KOPT-K1 (cell line): ENCODE results near the gene FKRP.
A peak's percentile ranks its signal among the peaks of the same experiment; 100 is the strongest.
"Not testable (repeated sequence)": the region's sequence is repeated elsewhere in the genome, so short reads cannot be mapped to it uniquely, and the experiment has no call there.

Experiments used
- H3K27ac ChIP-seq: fragments of 200-600 bp; sonication (generic); 2 replicates; pipeline ENCODE4 v1.5.1; 2016; ENCODE audit warnings: antibody characterized with exemption, mild to moderate bottlenecking, low read depth, low read length; ENCODE audit not compliant: poor library complexity, severe bottlenecking
- H3K36me3 ChIP-seq: fragments of 200-600 bp; sonication (generic); 2 replicates; pipeline ENCODE4 v1.5.1; 2017; ENCODE audit warnings: antibody characterized with exemption, mild to moderate bottlenecking, low read length, moderate library complexity; ENCODE audit not compliant: insufficient read depth
- H3K9me3 ChIP-seq: fragments of 200-600 bp; sonication (generic); 2 replicates; pipeline ENCODE4 v1.5.1; 2017; ENCODE audit warnings: antibody characterized with exemption, low read length, mild to moderate bottlenecking; ENCODE audit not compliant: insufficient read depth, poor library complexity, severe bottlenecking

FKRP gene, protein sequence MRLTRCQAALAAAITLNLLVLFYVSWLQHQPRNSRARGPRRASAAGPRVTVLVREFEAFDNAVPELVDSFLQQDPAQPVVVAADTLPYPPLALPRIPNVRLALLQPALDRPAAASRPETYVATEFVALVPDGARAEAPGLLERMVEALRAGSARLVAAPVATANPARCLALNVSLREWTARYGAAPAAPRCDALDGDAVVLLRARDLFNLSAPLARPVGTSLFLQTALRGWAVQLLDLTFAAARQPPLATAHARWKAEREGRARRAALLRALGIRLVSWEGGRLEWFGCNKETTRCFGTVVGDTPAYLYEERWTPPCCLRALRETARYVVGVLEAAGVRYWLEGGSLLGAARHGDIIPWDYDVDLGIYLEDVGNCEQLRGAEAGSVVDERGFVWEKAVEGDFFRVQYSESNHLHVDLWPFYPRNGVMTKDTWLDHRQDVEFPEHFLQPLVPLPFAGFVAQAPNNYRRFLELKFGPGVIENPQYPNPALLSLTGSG

GRCh38 chr19:46745521-46746280 lies at the start of gene FKRP:
Gene FKRP, plus strand, starts transcription at chr19:46746057. Its CDS starts 9,394 bp downstream, at chr19:46755451.
- H3K36me3 ChIP-seq: peaks cover 48% of the 10 kb centered on the region
- peak within 1 kb of the TSS; percentile 89 for H3K27ac ChIP-seq
- H3K9me3 ChIP-seq: no peaks in the 10 kb centered on the region

DNA sequence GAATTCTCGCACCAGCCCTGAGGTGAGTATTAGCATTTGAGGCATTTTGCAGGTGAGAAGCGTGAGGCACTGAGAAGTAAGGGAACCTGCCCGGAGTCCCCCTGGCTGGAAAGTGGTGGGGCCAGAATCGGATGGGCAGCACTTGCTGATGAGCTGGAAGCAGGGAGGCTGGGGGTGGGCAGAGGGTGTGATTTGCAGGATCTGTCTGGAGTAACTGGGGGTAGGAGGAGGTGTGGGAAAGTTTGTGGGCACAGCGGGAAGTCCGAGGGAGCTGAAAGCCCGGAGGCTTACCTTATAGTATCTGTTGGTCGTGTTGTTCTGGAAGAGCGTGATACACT lies 49.0 kb upstream of the FKRP start:
- Histone ChIP-seq H3K9me3 (no peaks in the 10 kb centered on the region), H3K36me3 (peaks cover 100% of the 10 kb centered on the region), H3K27ac (no peak overlapping the region)

GRCh38 chr19:46697204-46697960 lies 48.5 kb upstream of the FKRP start:
- Histone ChIP-seq H3K27ac (no peak overlapping the region), H3K9me3 (no peaks in the 10 kb centered on the region), H3K36me3 (peaks cover 100% of the 10 kb centered on the region)

DNA sequence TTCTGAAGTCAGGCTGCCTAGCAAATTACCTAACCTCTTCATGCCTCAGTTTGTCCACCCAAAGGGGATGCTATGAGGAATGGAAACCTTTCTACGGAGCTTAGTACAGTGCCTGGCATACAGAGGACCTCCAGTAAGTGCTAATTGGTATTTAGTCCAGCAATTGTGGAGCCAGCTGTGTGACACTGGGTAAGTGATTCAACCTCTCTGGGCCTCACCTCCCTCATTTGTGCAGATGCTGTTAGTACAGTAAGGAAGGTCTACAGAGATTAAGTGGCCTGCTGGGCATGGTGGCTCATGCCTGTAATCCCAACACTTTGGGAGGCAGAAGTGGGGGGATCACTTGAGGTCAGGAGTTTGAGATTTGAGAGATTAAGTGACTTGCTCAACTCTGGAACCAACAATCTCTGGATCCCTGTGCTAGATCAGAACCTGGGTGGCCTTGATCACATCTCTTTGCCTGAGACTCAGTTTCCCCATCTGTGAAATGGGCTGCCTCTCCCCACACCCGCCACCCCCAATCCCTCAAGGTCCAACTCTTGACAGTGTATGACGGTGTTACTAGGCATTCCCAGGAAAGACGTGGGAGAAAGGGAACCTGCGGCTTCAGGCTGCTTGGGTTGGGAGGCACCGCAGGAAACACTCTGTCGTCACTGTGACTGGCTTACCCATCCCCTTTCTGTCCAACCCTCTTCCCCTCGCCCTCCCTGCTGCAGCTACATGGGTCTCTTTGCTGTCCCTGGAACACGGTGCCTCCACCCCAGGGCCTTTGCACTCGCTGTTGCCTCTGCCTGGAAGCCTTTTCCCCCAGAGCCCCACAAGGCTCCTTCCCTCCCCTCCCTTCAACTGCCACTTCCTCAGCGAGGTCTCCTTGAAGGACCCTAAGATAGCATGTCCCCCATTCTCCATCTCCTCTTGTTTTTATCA lies 47.2 kb upstream of the FKRP start:
- Histone ChIP-seq H3K9me3 (no peaks in the 10 kb centered on the region), H3K27ac (no peak overlapping the region), H3K36me3 (peaks cover 100% of the 10 kb centered on the region)

DNA sequence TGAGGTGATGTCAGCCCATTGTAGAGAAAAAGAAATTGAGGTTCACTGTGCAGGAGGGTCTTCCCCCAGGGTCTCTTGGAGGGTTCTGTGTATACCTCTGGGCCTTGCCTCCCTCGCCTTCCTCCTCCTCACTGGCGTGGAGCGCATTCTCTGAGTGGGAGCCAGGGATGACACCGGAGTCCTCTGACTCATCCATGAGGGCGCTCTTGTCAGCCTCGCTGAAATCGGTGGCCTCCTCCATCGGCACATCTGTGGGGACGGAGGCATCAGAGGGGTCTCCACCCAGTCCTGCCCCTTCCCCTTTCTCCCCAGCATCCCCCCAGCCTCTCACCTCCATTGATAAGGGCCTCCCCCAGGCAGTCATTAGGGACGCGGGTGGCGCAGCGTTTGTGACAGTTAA lies 45.2 kb upstream of the FKRP start:
- H3K27ac ChIP-seq: no peak overlapping the region
- peaks cover 99% of the 10 kb centered on the region for H3K36me3 ChIP-seq
- no peaks in the 10 kb centered on the region for H3K9me3 ChIP-seq

GRCh38 chr19:46704379-46705076 lies 41.3 kb upstream of the FKRP start:
- H3K36me3 ChIP-seq: peaks cover 99% of the 10 kb centered on the region
- no peak overlapping the region for H3K27ac ChIP-seq
- no peaks in the 10 kb centered on the region for H3K9me3 ChIP-seq

DNA sequence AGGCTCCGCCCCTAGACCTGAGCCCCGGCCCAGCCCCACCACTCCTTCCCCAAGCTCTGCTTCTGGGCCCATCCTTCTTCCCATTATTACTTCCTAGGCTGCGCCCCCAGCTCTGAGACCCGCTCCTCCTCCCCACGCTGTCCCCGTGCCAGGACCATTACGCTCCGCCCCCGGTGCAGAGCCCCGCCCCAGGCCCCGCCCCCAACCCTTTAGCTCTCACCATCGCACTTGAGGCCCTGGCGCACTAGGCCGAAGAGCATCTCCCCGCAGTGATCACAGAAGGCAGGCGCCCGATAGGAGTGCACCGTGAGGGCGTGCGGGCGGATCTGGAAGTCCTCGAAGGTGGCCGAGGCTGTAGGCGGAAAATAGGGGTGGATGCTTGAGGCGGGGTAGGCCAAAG lies 35.2 kb upstream of the FKRP start:
- peaks cover 64% of the 10 kb centered on the region for H3K36me3 ChIP-seq
- no peak overlapping the region for H3K27ac ChIP-seq
- H3K9me3 ChIP-seq: no peaks in the 10 kb centered on the region

DNA sequence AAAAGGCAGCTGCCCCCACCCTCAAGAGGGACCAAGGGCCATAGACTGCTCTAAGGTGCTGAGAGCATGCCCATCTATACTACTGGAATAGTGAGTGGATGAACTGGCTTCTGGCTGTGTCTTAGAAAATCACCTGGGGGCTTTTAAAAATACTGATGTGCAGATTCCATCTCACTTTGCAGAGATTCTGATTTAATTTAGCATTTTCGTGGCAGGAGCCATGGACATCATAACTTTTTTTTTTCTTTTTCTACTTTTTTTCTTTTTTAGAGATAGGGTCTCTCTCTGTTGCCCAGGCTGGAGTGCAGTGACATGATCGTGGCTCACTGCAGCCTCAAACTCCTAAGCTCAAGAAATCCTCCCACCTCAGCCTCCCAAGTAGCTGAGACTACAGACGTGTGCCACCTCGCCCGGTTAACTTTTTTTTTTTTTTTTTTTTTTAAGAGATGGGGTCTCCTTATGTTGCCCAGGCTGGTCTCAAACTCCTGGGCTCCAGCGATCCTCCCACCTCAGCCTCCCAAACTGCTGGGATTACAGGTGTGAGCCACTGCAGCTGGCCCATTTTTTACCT lies 33.0 kb upstream of the FKRP start:
- peaks cover 43% of the 10 kb centered on the region for H3K36me3 ChIP-seq
- H3K27ac ChIP-seq: peak overlapping the region; percentile 96
- not testable (repeated sequence) for H3K9me3 ChIP-seq

GRCh38 chr19:46713781-46714443 lies 31.9 kb upstream of the FKRP start:
- Histone ChIP-seq H3K36me3 (peaks cover 32% of the 10 kb centered on the region), H3K9me3 (no peaks in the 10 kb centered on the region), H3K27ac (peak overlapping the region; percentile 96)

DNA sequence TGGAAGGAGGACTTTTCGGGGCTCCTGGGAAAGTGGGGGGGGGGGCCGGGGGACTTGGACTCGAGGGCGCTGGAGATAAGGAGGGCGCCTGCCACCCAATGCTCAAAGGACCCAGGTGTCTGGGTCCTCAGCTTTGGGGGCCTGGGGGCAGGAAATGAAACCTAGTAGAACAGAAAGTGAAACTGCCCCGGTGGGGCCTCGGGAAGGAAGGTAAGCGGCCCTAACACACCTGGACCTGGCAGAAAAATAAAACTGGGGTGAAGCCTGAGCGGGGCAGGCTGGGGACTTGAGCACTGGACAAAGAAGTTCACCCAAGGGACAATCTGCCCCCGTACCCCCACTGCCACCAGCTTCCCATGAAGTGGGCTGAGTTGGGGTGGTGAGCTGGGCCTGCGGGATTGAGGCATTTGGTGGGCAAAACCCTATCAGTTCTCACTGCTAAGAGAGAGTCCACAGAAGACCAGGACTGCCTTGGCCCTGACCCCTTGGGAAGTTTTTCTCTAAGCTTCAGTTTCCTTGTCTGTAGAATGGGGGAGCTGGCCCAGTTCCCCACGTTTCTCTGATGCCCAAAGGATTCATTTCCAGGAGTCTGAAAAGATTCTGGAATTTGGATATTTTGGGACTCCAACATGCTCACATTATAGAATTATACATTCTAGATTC lies 31.3 kb upstream of the FKRP start:
- peaks cover 30% of the 10 kb centered on the region for H3K36me3 ChIP-seq
- peak overlapping the region; percentile 96 for H3K27ac ChIP-seq
- H3K9me3 ChIP-seq: no peaks in the 10 kb centered on the region

- H3K9me3 ChIP-seq: no peaks in the 10 kb centered on the region
- H3K27ac ChIP-seq: peak overlapping the region; percentile 96
- peaks cover 30% of the 10 kb centered on the region for H3K36me3 ChIP-seq
Measured at GRCh38 chr19:46715620-46715974, 30.3 kb upstream of the FKRP start.

GRCh38 chr19:46715975-46716671 lies 29.7 kb upstream of the FKRP start:
- Histone ChIP-seq H3K36me3 (peaks cover 30% of the 10 kb centered on the region), H3K9me3 (no peaks in the 10 kb centered on the region), H3K27ac (peak overlapping the region; percentile 96)
